MM.1S (cell line): ENCODE data around the gene SHQ1.

Source experiments
- DNase-seq: peaks from one replicate; pipeline ENCODE4 v3.0.0-alpha.2; 2015
- H2AFZ ChIP-seq: fragments of 300-600 bp; sonication (generic); 2 replicates; pipeline ENCODE4 v1.6.0; 2016; ENCODE audit warnings: antibody characterized with exemption, low read length
- H3F3A ChIP-seq: fragments of 300-600 bp; sonication (generic); 2 replicates; pipeline ENCODE4 v1.6.1; 2016; ENCODE audit warnings: mild to moderate bottlenecking, antibody characterized with exemption, low read length, moderate library complexity, mixed read lengths; ENCODE audit not compliant: insufficient read depth
- H3K27ac ChIP-seq: fragments of 300-600 bp; sonication (generic); 2 replicates; pipeline ENCODE4 v1.5.1; 2016; ENCODE audit warnings: mild to moderate bottlenecking, low read length
- H3K27me3 ChIP-seq: fragments of 300-600 bp; sonication (generic); replicated peaks from 2 replicates; pipeline ENCODE4 v1.6.0; 2016; ENCODE audit warnings: low read length; ENCODE audit not compliant: insufficient read depth
- H3K36me3 ChIP-seq: fragments of 300-600 bp; sonication (generic); replicated peaks from 2 replicates; pipeline ENCODE4 v1.6.1; 2016; ENCODE audit warnings: mild to moderate bottlenecking, low read length, mixed read lengths; ENCODE audit not compliant: insufficient read depth
- H3K4me1 ChIP-seq: fragments of 300-600 bp; sonication (generic); 2 replicates; pipeline ENCODE4 v1.6.1; 2016; ENCODE audit warnings: low read length, mixed read lengths
- H3K4me2 ChIP-seq: fragments of 300-600 bp; sonication (generic); 2 replicates; pipeline ENCODE4 v1.6.0; 2016; ENCODE audit warnings: low read depth, low read length
- H3K4me3 ChIP-seq: fragments of 300-600 bp; sonication (generic); 2 replicates; pipeline ENCODE4 v1.5.1; 2016; ENCODE audit warnings: low read length, mixed read lengths
- H3K79me2 ChIP-seq: fragments of 300-600 bp; sonication (generic); 2 replicates; pipeline ENCODE4 v1.6.1; 2016; ENCODE audit warnings: mixed run types, low read length, mixed read lengths
- H3K9ac ChIP-seq: fragments of 300-600 bp; sonication (generic); 2 replicates; pipeline ENCODE4 v1.6.1; 2016; ENCODE audit warnings: low read length, mixed read lengths
- H3K9me2 ChIP-seq: fragments of 300-600 bp; sonication (generic); replicated peaks from 2 replicates; pipeline ENCODE4 v1.6.1; 2016; ENCODE audit warnings: mild to moderate bottlenecking, low read length, mixed read lengths; ENCODE audit not compliant: insufficient read depth
- H3K9me3 ChIP-seq: fragments of 300-600 bp; sonication (generic); replicated peaks from 2 replicates; pipeline ENCODE4 v1.6.1; 2016; ENCODE audit warnings: mild to moderate bottlenecking, low read length, mixed read lengths; ENCODE audit not compliant: insufficient read depth
- H4K20me1 ChIP-seq: fragments of 300-600 bp; sonication (generic); 2 replicates; pipeline ENCODE4 v1.6.1; 2016; ENCODE audit warnings: mild to moderate bottlenecking, low read length, moderate library complexity, mixed read lengths; ENCODE audit not compliant: insufficient read depth
- EZH2 ChIP-seq: fragments of 300-600 bp; sonication (generic); optimal IDR thresholded peaks from 2 replicates; pipeline ENCODE3; 2017; ENCODE audit warnings: low read depth, mild to moderate bottlenecking, antibody characterized with exemption, low read length, mixed read lengths
- EZH2phosphoT487 ChIP-seq: fragments of 300-600 bp; sonication (generic); IDR thresholded peaks from 2 replicates; pipeline ENCODE4 v1.6.1; 2018; ENCODE audit warnings: antibody characterized with exemption, low read length
- TF ChIP-seq, protein P1 (sequence below): fragments of 300-600 bp; sonication (generic); IDR thresholded peaks from 2 replicates; pipeline ENCODE4 v1.5.1; 2016; ENCODE audit warnings: antibody characterized with exemption, low read length, mixed read lengths

SHQ1 gene

DNA sequence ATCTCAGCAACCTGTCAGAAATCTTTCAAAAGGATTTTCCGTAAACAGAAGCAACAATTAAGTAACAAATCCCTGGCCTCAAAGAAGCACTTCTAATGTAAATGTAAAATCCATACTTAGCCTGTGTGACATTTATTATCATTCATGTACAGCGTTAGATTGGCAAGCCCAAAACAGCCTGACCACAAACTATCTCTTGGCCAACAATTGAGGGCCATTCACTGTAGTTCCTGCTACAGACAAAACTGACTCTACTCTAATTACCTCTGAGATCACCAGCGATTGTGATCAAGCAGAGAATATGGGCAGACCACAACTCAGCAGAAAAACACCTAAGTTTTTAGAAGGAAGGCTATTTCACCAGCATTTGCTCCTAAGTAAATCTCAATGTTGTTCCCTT is 9.2 kb downstream of the SHQ1 start:
- Histone ChIP-seq H3K27me3 (no peaks in the 10 kb centered on the region), H3K79me2 (peaks cover 4% of the 10 kb centered on the region; the same call in 1 of the 2 replicates), H2AFZ (no peak overlapping the region), H3K4me2 (no peak overlapping the region), H3K4me3 (no peak overlapping the region), H4K20me1 (no peaks in the 10 kb centered on the region), H3K36me3 (peaks cover 6% of the 10 kb centered on the region; the same call in 1 of the 2 replicates), H3K4me1 (no peaks in the 10 kb centered on the region), H3K9ac (no peak overlapping the region), H3K27ac (no peak overlapping the region), H3F3A (no peaks in the 10 kb centered on the region), H3K9me3 (no peaks in the 10 kb centered on the region), H3K9me2 (no peaks in the 10 kb centered on the region)
- DNase-seq = no peak
- TF ChIP-seq EZH2 (no peak), EZH2phosphoT487 (no peak)
- TF ChIP-seq, protein P1, sequence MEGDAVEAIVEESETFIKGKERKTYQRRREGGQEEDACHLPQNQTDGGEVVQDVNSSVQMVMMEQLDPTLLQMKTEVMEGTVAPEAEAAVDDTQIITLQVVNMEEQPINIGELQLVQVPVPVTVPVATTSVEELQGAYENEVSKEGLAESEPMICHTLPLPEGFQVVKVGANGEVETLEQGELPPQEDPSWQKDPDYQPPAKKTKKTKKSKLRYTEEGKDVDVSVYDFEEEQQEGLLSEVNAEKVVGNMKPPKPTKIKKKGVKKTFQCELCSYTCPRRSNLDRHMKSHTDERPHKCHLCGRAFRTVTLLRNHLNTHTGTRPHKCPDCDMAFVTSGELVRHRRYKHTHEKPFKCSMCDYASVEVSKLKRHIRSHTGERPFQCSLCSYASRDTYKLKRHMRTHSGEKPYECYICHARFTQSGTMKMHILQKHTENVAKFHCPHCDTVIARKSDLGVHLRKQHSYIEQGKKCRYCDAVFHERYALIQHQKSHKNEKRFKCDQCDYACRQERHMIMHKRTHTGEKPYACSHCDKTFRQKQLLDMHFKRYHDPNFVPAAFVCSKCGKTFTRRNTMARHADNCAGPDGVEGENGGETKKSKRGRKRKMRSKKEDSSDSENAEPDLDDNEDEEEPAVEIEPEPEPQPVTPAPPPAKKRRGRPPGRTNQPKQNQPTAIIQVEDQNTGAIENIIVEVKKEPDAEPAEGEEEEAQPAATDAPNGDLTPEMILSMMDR = no peak

GRCh38 chr3:72836923-72837322 is 11.3 kb downstream of the SHQ1 start:
- H3K36me3 ChIP-seq = peaks cover 6% of the 10 kb centered on the region; the same call in 1 of the 2 replicates
- H3K27ac ChIP-seq = no peak overlapping the region

GRCh38 chr3:72836416-72836815 is 11.8 kb downstream of the SHQ1 start:
- peaks cover 4% of the 10 kb centered on the region; the same call in 1 of the 2 replicates for H3K36me3 ChIP-seq

More at GRCh38 chr3:72836923-72837322, 11.3 kb downstream of the SHQ1 start:
- Histone ChIP-seq H4K20me1 (no peaks in the 10 kb centered on the region), H2AFZ (no peak overlapping the region), H3K9ac (no peak overlapping the region), H3K9me2 (no peaks in the 10 kb centered on the region), H3K79me2 (no peaks in the 10 kb centered on the region), H3K4me1 (no peaks in the 10 kb centered on the region), H3K27me3 (no peaks in the 10 kb centered on the region), H3K4me2 (no peak overlapping the region), H3K4me3 (no peak overlapping the region), H3F3A (no peaks in the 10 kb centered on the region), H3K9me3 (no peaks in the 10 kb centered on the region)
- TF ChIP-seq, protein P1 = no peak
- TF ChIP-seq EZH2phosphoT487 (no peak), EZH2 (no peak)
- DNase-seq = no peak

More at GRCh38 chr3:72836416-72836815, 11.8 kb downstream of the SHQ1 start:
- Histone ChIP-seq H3K4me3 (no peak overlapping the region), H2AFZ (no peak overlapping the region), H4K20me1 (no peaks in the 10 kb centered on the region), H3K79me2 (no peaks in the 10 kb centered on the region), H3K27ac (no peak overlapping the region), H3K9ac (no peak overlapping the region), H3F3A (no peaks in the 10 kb centered on the region), H3K4me1 (no peaks in the 10 kb centered on the region), H3K4me2 (no peak overlapping the region), H3K9me3 (no peaks in the 10 kb centered on the region), H3K9me2 (no peaks in the 10 kb centered on the region), H3K27me3 (no peaks in the 10 kb centered on the region)
- no peak for TF ChIP-seq EZH2phosphoT487
- TF ChIP-seq, protein P1 = no peak
- TF ChIP-seq EZH2 = no peak
- no peak for DNase-seq
